Right lung (tissue), 5 donors: Measurements from ENCODE around the gene RALGAPA1. TPM values are rescaled to one million over a fixed set of nuclear protein-coding genes. Genes with fewer than 3 reads are reported as not detected.
"Not testable (repeated sequence)": the region's sequence is repeated elsewhere in the genome, so short reads cannot be mapped to it uniquely, and the experiment has no call there.

ENCODE experiments used
- DNase-seq, 2 donors: peaks; one replicate each; pipeline ENCODE4 v3.0.0-alpha.2; 2013
- polyA plus RNA-seq, 5 donors: library from polyadenylated mRNA; unstranded; fragments of 120-200 nt; gene quantifications; one replicate each; pipeline versions ENCODE4 v1.2.1 to v1.2.3, GENCODE V29; 2013; ENCODE audit warnings: inconsistent platforms in 1 of 5, low replicate concordance in 1 of 5; ENCODE audit not compliant: insufficient read length in 5 of 5, insufficient read depth in 1 of 5

The RALGAPA1 gene
- polyA plus RNA-seq, 5 donors = 32.6 to 59.3 (median 50.5) TPM

GRCh38 chr14:35822501-35822900 lies 13.4 kb upstream of the RALGAPA1 start:
- DNase-seq = no peak

- no peak for DNase-seq
Observed at GRCh38 chr14:35821564-35822411, 12.7 kb upstream of the RALGAPA1 start.

- no peak for DNase-seq
Observed at GRCh38 chr14:35819591-35820540, 10.8 kb upstream of the RALGAPA1 start.

GRCh38 chr14:35818346-35819115 lies 9.4 kb upstream of the RALGAPA1 start:
- DNase-seq = no peak

GRCh38 chr14:35814371-35815005 lies 5.4 kb upstream of the RALGAPA1 start:
- no peak for DNase-seq

- no peak for DNase-seq
Observed at GRCh38 chr14:35810963-35811362, 1.9 kb upstream of the RALGAPA1 start.

GRCh38 chr14:35809597-35809996 lies 502 bp upstream of the RALGAPA1 start:
- DNase-seq = no peak

GRCh38 chr14:35808076-35808637 lies 938 bp downstream of the RALGAPA1 start:
- DNase-seq = peak in 1 of 2 donors; percentile 21

- no peak for DNase-seq
Observed at GRCh38 chr14:35807131-35807961, 1.7 kb downstream of the RALGAPA1 start.

GRCh38 chr14:35806006-35806907 lies 2.8 kb downstream of the RALGAPA1 start:
- no peak for DNase-seq

GRCh38 chr14:35797796-35798195 lies 11.3 kb downstream of the RALGAPA1 start:
- no peak for DNase-seq

GRCh38 chr14:35789651-35790050 lies 19.4 kb downstream of the RALGAPA1 start:
- DNase-seq = no peak

- no peak for DNase-seq
Observed at GRCh38 chr14:35786856-35787255, 22.2 kb downstream of the RALGAPA1 start.

GRCh38 chr14:35783699-35784098 lies 25.4 kb downstream of the RALGAPA1 start:
- no peak for DNase-seq

- DNase-seq = no peak
Observed at GRCh38 chr14:35779368-35779767, 29.7 kb downstream of the RALGAPA1 start.

- not testable (repeated sequence) for DNase-seq
Observed at GRCh38 chr14:35777550-35777949, 31.5 kb downstream of the RALGAPA1 start.

GRCh38 chr14:35776823-35777222 lies 32.3 kb downstream of the RALGAPA1 start:
- DNase-seq = no peak

- DNase-seq = not testable (repeated sequence)
Observed at GRCh38 chr14:35776085-35776484, 33.0 kb downstream of the RALGAPA1 start.

GRCh38 chr14:35766700-35767082 lies 42.4 kb downstream of the RALGAPA1 start:
- no peak for DNase-seq
